GM12864 (cell line): ENCODE measurements around the gene FIGN.

Source experiments
- DNase-seq: peaks from one replicate; pipeline ENCODE4 v3.0.0-alpha.2; 2011; ENCODE audit warnings: low read depth
- H3K4me3 ChIP-seq: 2 replicates; pipeline ENCODE4 v1.5.1; 2011; ENCODE audit warnings: mild to moderate bottlenecking, low read depth, low read length, control low read depth
- TF ChIP-seq, protein P1 (sequence below): IDR thresholded peaks from 2 replicates; pipeline ENCODE4 v1.5.1; 2011; ENCODE audit warnings: low read depth, mild to moderate bottlenecking, moderate library complexity, low read length, control low read depth, inconsistent platforms; ENCODE audit errors: missing control alignments

The FIGN gene

DNA sequence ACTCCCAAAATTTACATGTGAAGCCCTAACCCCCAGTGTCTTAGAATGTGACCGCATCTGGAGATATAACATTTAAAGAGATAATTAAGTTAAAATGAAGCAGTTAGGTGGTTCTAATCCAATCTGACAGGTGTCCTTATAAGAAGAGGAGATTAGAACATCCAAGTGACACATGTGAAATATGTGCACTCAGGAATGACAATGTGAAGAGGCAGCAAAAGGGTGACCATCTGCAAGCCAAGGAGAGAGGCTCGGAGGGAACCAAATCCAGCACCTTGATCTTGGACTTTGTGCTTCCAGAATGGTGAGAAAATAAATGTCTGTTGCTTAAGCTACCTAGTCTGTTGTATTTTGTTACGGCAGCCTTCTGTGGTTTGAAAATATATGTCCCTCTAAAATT lies 165.4 kb downstream of the FIGN start:
- TF ChIP-seq, protein P1, sequence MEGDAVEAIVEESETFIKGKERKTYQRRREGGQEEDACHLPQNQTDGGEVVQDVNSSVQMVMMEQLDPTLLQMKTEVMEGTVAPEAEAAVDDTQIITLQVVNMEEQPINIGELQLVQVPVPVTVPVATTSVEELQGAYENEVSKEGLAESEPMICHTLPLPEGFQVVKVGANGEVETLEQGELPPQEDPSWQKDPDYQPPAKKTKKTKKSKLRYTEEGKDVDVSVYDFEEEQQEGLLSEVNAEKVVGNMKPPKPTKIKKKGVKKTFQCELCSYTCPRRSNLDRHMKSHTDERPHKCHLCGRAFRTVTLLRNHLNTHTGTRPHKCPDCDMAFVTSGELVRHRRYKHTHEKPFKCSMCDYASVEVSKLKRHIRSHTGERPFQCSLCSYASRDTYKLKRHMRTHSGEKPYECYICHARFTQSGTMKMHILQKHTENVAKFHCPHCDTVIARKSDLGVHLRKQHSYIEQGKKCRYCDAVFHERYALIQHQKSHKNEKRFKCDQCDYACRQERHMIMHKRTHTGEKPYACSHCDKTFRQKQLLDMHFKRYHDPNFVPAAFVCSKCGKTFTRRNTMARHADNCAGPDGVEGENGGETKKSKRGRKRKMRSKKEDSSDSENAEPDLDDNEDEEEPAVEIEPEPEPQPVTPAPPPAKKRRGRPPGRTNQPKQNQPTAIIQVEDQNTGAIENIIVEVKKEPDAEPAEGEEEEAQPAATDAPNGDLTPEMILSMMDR: no peak

GRCh38 chr2:163565192-163565591 lies 170.6 kb downstream of the FIGN start:
- TF ChIP-seq, protein P1: no peak
- DNase-seq: no peak

More for the DNA sequence above, 165.4 kb downstream of the FIGN start:
- H3K4me3 ChIP-seq: no peak overlapping the region
- no peak for DNase-seq

DNA sequence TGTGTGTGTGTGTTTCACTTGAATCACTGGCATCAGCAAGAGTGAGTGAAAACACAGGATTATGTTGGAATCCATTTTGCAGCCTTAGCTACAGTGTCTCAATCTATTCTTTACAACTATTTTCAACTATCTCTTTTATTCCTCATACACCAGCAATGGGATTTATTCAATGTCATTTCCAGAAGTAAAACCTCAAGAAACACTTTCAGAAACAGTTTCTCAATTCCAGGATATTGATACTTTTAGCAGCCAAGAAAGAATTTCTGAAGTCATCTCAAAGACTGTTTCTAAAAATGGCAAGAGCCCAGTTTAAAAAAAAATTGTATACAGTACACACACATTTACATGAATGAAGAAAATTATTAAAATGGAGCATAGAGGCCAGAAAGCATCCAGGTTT lies 171.6 kb downstream of the FIGN start:
- no peak for DNase-seq
- H3K4me3 ChIP-seq: no peak overlapping the region
- TF ChIP-seq, protein P1: no peak

More at GRCh38 chr2:163565192-163565591, 170.6 kb downstream of the FIGN start:
- no peak overlapping the region for H3K4me3 ChIP-seq

- no peak overlapping the region for H3K4me3 ChIP-seq
- TF ChIP-seq, protein P1: no peak
- DNase-seq: no peak
These were observed 172.5 kb downstream of the FIGN start for GRCh38 chr2:163563336-163563735.

GRCh38 chr2:163558251-163559021 lies 177.4 kb downstream of the FIGN start:
- TF ChIP-seq, protein P1: no peak
- no peak for DNase-seq
- no peak overlapping the region for H3K4me3 ChIP-seq

DNA sequence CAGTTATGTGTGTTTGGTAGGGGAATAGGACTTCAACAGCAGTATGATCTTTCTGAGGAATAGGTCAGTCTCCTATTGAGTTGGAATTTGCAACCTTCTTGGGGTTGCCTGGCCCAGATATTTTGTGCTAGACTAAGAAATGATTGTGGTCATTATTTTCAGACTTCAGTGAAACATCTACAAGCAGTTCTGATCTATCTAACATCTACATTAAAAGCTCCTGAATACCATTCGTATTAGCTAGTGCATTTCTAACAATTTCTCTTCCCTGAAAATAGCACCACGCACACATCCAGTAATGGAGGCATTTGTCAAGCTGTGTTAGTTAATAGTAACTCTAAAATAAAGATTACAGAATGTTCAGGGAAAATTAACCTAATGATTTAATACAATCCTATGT lies 179.3 kb downstream of the FIGN start:
- H3K4me3 ChIP-seq: no peak overlapping the region
- TF ChIP-seq, protein P1: no peak
- no peak for DNase-seq

DNA sequence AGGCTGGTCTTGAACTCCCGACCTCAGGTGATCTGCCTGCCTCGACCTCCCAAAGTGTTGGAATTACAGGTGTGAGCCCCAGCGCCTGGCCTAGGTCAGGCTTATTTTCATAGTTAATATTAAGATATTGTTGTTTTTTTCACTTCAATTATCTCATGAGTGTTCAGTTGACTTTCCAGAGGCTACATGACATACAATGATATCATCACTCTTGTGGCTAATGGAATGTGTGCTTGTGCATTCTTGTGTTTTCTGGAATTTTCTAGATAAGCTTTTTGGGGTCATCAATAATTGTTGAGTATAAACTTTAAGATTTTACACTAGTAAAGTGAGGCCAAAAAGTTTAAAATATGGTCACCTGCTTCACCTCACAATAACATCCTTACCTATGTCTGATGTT lies 180.9 kb downstream of the FIGN start:
- no peak overlapping the region for H3K4me3 ChIP-seq
- no peak for DNase-seq
- TF ChIP-seq, protein P1: no peak
